Neural progenitor cell (in vitro differentiated cells): Measurements from ENCODE around the gene CNOT2.

Experiments used
- CTCF ChIP-seq: fragments of 200-600 bp; sonication (generic); IDR thresholded peaks from 2 replicates; pipeline ENCODE4 v1.5.1; 2017; ENCODE audit warnings: antibody characterized with exemption, mild to moderate bottlenecking
- EZH2 ChIP-seq: fragments of 200-600 bp; sonication (generic); IDR thresholded peaks from 2 replicates; pipeline ENCODE4 v1.6.1; 2017; ENCODE audit warnings: antibody characterized with exemption, mild to moderate bottlenecking, moderate library complexity
- EZH2phosphoT487 ChIP-seq: fragments of 200-600 bp; sonication (generic); IDR thresholded peaks from 2 replicates; pipeline ENCODE4 v1.6.1; 2017; ENCODE audit warnings: antibody characterized with exemption

DNA sequence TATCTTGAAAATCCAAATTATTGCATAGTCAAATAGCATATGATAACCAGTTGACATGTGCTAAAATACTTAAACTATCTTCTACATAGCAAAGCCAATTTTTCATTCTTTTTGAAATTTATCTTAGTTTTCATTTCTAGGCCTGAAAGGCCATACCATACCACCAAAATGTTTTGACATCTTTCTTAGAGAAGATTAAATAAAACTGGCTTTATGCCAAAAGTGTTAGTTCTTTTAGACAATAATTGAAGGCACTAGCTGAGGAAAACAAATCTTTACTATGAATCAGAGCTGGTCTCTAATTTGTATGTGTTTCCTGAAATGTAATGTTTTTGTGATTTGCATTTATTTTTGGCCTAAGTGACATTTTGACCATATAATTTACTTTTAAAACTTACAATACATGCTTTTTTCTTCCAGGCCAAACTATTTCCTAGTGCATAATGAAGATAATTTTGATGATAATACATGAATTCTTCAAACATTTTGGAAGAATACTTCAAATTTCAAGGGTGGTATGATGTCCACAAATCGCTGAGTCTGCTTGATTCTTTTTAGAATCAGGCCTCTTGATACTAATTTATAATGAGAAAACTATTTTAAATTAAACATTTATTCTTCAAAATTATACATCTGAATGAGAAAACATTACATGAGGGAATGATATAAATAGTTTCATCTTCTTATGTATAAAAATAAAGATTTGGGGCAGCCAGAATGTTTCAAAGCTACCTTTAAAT lies 116.4 kb downstream of the CNOT2 start:
- TF ChIP-seq CTCF (no peak), EZH2 (no peak), EZH2phosphoT487 (no peak)
